ENCODE results near the gene PCLO. TPM values are rescaled to one million over a fixed set of nuclear protein-coding genes. Genes with fewer than 3 reads are reported as not detected.

Gene PCLO
- total RNA-seq, 1 experiment from 2014 or later: 3.0 TPM

DNA sequence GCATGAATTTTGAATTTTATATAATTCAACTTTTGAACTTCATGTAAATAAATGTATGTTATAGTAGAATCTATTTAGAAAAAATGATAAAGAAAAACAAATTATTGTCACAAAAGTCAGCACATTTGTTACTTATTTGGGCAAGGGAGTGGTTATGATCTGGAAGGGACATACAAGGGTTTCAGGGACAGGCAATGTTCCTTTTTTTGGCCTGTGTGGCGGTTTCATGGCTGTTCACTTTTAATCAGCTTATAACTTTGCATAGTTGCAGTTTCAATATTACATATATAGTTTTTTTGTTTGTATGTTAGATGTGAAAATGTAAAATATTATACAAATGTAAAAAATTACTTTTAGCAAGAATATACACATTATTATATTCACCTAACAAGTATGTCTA is 256.2 kb downstream of the PCLO start:
- no peaks in the 10 kb centered on the region for H3K27me3 Mint-ChIP-seq (ENCODE audit: low read depth)
- TF ChIP-seq, protein P1, sequence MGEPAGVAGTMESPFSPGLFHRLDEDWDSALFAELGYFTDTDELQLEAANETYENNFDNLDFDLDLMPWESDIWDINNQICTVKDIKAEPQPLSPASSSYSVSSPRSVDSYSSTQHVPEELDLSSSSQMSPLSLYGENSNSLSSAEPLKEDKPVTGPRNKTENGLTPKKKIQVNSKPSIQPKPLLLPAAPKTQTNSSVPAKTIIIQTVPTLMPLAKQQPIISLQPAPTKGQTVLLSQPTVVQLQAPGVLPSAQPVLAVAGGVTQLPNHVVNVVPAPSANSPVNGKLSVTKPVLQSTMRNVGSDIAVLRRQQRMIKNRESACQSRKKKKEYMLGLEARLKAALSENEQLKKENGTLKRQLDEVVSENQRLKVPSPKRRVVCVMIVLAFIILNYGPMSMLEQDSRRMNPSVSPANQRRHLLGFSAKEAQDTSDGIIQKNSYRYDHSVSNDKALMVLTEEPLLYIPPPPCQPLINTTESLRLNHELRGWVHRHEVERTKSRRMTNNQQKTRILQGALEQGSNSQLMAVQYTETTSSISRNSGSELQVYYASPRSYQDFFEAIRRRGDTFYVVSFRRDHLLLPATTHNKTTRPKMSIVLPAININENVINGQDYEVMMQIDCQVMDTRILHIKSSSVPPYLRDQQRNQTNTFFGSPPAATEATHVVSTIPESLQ (CRISPR knock-in tag; IDR thresholded peaks at IDR 0.05): no peak
- TF ChIP-seq FOXP1 (CRISPR knock-in tag; IDR thresholded peaks at IDR 0.05; ENCODE audit: borderline replicate concordance) (no peak), ZNF121 (CRISPR knock-in tag; IDR thresholded peaks at IDR 0.05) (no peak), FOXJ3 (CRISPR knock-in tag; IDR thresholded peaks at IDR 0.05; ENCODE audit: borderline replicate concordance) (no peak), NR1H2 (CRISPR knock-in tag; IDR thresholded peaks at IDR 0.05) (no peak), ZNF138 (CRISPR knock-in tag; conservative IDR thresholded peaks at IDR 0.05) (no peak), RELA (CRISPR knock-in tag; IDR thresholded peaks at IDR 0.05; ENCODE audit: borderline replicate concordance) (no peak), IRF2 (CRISPR knock-in tag; IDR thresholded peaks at IDR 0.05; ENCODE audit: borderline replicate concordance, low read depth) (no peak), PRRX2 (CRISPR knock-in tag; IDR thresholded peaks at IDR 0.05) (no peak), SMAD4 (CRISPR knock-in tag; IDR thresholded peaks at IDR 0.05) (no peak)
- TF ChIP-seq, protein P2, sequence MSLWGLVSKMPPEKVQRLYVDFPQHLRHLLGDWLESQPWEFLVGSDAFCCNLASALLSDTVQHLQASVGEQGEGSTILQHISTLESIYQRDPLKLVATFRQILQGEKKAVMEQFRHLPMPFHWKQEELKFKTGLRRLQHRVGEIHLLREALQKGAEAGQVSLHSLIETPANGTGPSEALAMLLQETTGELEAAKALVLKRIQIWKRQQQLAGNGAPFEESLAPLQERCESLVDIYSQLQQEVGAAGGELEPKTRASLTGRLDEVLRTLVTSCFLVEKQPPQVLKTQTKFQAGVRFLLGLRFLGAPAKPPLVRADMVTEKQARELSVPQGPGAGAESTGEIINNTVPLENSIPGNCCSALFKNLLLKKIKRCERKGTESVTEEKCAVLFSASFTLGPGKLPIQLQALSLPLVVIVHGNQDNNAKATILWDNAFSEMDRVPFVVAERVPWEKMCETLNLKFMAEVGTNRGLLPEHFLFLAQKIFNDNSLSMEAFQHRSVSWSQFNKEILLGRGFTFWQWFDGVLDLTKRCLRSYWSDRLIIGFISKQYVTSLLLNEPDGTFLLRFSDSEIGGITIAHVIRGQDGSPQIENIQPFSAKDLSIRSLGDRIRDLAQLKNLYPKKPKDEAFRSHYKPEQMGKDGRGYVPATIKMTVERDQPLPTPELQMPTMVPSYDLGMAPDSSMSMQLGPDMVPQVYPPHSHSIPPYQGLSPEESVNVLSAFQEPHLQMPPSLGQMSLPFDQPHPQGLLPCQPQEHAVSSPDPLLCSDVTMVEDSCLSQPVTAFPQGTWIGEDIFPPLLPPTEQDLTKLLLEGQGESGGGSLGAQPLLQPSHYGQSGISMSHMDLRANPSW (CRISPR knock-in tag; conservative IDR thresholded peaks at IDR 0.05; ENCODE audit: low read depth): no peak
- TF ChIP-seq, protein P3, sequence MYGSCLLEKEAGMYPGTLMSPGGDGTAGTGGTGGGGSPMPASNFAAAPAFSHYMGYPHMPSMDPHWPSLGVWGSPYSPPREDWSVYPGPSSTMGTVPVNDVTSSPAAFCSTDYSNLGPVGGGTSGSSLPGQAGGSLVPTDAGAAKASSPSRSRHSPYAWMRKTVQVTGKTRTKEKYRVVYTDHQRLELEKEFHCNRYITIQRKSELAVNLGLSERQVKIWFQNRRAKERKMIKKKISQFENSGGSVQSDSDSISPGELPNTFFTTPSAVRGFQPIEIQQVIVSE (CRISPR knock-in tag; IDR thresholded peaks at IDR 0.05; ENCODE audit: borderline replicate concordance): no peak
- TF ChIP-seq, protein P4, sequence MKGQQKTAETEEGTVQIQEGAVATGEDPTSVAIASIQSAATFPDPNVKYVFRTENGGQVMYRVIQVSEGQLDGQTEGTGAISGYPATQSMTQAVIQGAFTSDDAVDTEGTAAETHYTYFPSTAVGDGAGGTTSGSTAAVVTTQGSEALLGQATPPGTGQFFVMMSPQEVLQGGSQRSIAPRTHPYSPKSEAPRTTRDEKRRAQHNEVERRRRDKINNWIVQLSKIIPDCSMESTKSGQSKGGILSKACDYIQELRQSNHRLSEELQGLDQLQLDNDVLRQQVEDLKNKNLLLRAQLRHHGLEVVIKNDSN (CRISPR knock-in tag; IDR thresholded peaks at IDR 0.05): no peak
- TF ChIP-seq, protein P5, sequence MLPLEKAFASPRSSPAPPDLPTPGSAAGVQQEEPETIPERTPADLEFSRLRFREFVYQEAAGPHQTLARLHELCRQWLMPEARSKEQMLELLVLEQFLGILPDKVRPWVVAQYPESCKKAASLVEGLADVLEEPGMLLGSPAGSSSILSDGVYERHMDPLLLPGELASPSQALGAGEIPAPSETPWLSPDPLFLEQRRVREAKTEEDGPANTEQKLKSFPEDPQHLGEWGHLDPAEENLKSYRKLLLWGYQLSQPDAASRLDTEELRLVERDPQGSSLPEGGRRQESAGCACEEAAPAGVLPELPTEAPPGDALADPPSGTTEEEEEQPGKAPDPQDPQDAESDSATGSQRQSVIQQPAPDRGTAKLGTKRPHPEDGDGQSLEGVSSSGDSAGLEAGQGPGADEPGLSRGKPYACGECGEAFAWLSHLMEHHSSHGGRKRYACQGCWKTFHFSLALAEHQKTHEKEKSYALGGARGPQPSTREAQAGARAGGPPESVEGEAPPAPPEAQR (CRISPR knock-in tag; IDR thresholded peaks at IDR 0.05): no peak
- TF ChIP-seq, protein P6, sequence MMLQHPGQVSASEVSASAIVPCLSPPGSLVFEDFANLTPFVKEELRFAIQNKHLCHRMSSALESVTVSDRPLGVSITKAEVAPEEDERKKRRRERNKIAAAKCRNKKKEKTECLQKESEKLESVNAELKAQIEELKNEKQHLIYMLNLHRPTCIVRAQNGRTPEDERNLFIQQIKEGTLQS (CRISPR knock-in tag; conservative IDR thresholded peaks at IDR 0.05): no peak
- TF ChIP-seq, protein P7, sequence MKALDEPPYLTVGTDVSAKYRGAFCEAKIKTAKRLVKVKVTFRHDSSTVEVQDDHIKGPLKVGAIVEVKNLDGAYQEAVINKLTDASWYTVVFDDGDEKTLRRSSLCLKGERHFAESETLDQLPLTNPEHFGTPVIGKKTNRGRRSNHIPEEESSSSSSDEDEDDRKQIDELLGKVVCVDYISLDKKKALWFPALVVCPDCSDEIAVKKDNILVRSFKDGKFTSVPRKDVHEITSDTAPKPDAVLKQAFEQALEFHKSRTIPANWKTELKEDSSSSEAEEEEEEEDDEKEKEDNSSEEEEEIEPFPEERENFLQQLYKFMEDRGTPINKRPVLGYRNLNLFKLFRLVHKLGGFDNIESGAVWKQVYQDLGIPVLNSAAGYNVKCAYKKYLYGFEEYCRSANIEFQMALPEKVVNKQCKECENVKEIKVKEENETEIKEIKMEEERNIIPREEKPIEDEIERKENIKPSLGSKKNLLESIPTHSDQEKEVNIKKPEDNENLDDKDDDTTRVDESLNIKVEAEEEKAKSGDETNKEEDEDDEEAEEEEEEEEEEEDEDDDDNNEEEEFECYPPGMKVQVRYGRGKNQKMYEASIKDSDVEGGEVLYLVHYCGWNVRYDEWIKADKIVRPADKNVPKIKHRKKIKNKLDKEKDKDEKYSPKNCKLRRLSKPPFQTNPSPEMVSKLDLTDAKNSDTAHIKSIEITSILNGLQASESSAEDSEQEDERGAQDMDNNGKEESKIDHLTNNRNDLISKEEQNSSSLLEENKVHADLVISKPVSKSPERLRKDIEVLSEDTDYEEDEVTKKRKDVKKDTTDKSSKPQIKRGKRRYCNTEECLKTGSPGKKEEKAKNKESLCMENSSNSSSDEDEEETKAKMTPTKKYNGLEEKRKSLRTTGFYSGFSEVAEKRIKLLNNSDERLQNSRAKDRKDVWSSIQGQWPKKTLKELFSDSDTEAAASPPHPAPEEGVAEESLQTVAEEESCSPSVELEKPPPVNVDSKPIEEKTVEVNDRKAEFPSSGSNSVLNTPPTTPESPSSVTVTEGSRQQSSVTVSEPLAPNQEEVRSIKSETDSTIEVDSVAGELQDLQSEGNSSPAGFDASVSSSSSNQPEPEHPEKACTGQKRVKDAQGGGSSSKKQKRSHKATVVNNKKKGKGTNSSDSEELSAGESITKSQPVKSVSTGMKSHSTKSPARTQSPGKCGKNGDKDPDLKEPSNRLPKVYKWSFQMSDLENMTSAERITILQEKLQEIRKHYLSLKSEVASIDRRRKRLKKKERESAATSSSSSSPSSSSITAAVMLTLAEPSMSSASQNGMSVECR (CRISPR knock-in tag; IDR thresholded peaks at IDR 0.05; ENCODE audit: borderline replicate concordance): no peak
- ChIA-PET POLR2A (no interaction called here), CTCF (no interaction called here)
- no peak overlapping the region for H3K4me3 Mint-ChIP-seq
- ATAC-seq (no peak), DNase-seq (ENCODE audit: low spot score) (no peak)
- no peaks in the 10 kb centered on the region for H3K36me3 Mint-ChIP-seq
- H3K9me3 Mint-ChIP-seq: no peaks in the 10 kb centered on the region
- H3K4me1 Mint-ChIP-seq: no peaks in the 10 kb centered on the region
- H3K27ac Mint-ChIP-seq: no peak overlapping the region

Data from WTC11 (cell line).